ENCODE results near the gene ADGRL1.
"Not testable (repeated sequence)": the region's sequence is repeated elsewhere in the genome, so short reads cannot be mapped to it uniquely, and the experiment has no call there.

ADGRL1 gene

DNA sequence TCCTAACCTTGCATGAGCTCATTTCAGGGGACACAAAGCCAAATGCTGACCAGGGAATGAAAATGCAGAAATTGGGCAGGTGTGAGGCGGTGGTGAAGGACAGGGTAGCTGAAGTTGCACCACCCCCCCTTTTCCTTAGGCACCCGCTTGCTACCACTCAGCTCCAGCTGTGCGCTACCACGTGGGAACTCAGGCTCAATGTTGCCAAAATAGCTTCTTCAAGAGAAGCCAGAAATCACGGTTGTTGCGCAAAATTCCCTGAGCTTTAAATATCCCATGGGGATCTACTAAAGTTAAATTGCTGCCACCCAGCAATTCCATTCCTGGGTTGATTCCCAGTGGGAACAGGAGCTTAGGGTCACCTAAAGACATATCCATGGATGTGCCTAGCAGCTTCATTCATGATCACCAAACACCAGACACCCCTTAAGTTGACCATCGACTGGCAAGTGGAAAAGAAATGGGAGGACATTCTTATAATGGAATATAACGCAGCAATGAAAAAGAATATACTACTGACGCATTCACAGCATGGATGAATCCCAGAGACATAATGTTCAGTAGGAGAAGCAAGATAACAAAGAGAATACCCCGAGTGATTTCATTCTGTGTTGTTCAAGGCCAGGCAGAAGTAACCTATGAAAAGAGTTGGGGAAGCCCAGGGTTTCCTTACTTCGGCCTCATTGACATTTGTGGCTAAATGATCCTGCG lies 12.8 kb upstream of the ADGRL1 start:
- no peak for DNase-seq (ENCODE audit: low read depth in 1 of 2, low spot score in 1 of 2)

DNA sequence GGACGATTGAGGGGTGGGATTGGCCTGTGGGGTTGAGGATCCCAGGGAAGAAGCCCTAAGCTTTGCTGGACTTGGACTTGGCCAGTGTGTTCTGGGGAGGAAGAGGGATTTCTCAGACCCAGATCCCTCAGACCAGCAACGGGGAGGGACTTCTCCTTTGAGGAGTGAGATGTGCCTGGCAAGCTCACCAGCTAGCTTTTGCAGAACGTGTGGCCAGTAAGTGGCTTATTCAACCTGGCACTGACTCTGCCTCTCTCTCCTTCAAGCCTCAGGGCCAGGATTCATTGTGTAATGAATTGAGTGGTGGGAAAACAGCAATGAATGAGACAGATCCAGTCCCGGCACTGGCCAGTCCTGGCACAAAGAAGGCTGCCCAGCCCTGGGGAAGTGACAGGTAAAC lies 11.9 kb upstream of the ADGRL1 start:
- not testable (repeated sequence) for DNase-seq (ENCODE audit: low read depth in 1 of 2, low spot score in 1 of 2)

DNA sequence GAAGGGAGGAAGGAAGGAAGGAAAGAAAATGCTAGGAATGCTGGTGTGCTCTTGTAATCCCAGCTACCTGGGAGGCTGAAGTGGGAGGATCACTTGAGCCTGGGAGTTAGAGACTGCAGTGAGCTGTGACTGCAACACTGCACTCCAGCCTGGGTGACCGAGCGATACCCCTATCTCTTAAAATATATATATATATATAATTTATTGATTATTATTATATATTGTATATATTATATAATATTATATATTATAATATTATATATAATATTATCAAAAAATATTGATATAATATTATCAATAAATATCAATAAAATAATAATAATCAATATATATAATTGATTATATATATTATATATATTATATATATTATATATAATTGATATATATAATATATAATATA lies 8.6 kb upstream of the ADGRL1 start:
- no peak for DNase-seq (ENCODE audit: low read depth in 1 of 2, low spot score in 1 of 2)

DNA sequence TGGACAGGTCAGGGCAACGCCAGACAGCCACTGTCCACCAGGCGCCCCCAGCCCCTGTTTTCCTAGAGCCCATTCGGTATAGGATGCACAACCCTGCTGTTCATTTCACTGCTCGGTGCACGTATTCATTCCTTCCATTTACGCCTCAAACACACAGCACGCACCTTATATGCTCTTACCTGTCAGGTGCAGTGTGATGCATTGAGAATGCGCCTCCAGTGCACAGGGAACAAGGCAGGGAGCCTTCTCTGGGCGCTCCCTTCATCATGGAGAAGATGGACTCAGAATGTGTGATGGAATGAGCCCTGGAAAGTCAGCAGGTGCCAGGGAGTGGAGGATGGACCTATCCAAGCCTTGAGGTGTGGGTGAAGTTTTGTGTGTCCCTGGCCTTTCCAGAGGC lies 4.2 kb upstream of the ADGRL1 start:
- DNase-seq (ENCODE audit: low read depth in 1 of 2, low spot score in 1 of 2) = not testable (repeated sequence)

DNA sequence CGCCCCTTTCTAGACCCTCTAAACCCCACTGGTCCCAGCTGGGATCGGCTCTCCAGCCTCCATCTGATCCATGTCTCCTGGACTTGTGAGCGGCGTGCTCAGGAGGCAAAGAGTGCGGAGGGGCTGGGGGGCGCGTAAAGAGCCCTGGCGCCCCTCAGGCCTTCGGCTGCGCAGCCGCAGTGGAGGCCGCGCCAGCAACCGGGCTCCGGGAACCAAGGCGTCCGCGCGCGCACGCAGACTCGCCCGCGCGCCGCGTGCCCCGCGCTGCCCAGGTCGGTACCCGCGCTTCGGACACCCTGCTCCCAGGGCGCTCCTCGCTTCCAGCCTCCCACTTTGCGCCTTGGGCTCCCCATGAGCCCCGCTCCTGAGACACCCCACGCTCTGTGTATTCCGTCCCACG lies 3.4 kb upstream of the ADGRL1 start:
- DNase-seq (ENCODE audit: low read depth in 1 of 2, low spot score in 1 of 2) = not testable (repeated sequence)

DNA sequence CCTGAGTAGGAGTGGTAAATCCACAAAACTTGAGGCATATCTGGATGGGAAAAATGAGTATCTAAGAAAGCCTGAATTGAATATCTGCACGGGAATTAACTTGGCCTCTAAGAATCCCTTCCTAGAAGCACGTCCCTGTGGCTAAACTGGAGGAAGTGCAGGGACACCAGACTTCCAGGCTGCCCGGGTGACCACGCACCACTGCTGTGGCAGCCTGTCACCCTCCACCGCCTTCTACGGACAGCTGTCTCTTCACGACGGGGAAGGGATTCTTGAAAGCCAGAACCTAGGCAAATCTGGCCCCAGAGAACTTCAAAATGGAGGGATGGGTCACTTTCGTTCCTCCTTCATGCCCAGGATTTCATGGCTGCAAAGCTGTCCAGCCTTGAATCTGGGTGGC lies 2.5 kb upstream of the ADGRL1 start:
- not testable (repeated sequence) for DNase-seq (ENCODE audit: low read depth in 1 of 2, low spot score in 1 of 2)

DNA sequence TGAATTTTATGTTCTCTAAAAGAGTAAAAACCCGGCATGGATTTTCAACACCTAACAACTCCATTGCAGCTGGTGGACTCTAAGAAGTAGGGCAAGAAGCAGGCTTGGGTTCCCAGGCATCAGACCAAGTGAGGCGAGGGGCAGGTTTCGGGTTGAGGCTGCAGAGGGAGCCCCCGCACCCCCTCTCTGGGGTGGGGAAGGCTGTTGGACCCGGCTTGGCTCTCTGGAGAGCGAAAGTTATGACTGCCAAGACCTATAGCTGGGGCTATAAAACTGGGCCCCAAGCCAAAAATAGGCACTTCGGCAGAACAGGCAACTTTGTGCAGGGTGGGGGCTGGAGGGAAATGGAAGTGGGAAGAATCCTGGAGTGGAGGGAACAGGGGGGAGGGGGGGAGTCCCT lies 1.8 kb upstream of the ADGRL1 start:
- DNase-seq (ENCODE audit: low read depth in 1 of 2, low spot score in 1 of 2) = not testable (repeated sequence)

DNA sequence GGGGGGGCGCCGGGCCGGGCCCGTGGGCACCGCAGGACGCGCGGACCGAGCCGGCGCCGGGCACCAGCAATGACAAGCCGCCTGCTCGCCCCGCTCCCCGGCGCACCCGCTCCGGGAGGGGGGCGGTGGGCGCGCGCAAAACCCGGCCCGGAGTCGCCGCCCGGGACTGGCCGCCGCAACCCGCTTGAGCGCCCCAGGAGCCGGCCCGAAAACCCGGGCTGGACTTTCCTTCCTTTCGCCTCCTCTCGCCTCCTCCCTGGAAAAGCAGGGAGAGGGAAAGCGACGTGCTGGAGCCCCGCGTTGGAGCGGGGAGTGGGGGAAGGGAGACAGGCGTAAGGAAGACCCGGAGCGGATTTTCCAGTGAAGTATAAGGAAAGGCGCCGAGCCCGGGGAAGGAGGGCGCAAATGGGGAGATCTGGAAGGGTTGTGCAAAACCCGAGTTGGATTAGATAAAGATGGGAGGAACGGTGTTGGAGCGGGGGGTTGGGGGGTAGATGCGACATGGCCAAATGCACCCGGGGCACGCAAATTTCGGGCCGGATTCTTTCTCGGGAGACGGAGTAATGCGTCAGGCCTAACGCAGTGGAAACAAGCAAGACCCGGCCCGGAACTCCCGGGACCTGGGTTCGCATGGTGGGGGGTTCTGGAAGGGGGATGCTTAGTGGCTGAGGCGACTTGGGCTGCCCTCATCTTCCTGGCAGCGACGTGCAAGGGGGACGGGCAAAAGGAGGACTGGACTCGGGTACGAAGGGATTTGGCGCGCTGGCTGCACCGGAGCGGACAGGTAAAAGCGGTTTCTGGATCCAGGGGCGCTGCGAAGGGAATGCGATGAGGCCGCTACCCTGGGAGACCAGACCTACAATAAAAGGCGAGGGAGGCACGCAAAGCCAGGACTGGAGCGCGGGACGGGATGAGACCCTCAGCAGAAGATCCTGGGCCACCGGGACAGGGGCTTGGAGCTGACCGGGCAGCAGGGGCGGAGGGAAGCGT lies 1.1 kb upstream of the ADGRL1 start:
- DNase-seq (ENCODE audit: low read depth in 1 of 2, low spot score in 1 of 2) = peak; percentile 59 to 62

DNA sequence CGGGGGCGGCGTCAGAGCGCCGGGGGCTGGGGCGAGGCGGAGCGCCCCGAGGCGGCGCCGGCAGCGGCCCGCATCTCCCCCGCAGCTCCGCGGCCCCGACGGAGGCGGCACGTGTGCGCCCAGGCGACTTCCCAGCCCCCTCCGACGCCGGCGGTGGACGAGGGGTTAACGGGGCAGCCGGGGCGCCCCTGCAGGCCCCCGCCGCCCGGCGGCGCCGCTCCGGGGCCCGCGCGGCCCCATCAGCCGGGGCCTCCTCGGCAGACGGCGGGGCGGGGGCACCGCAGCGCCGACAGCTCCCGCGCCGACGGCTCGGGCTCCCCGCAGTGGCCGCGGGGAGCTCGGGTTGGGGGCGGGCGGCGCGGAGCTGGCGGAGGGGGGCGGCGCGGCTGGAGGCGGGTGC lies 339 bp upstream of the ADGRL1 start:
- not testable (repeated sequence) for DNase-seq (ENCODE audit: low read depth in 1 of 2, low spot score in 1 of 2)

DNA sequence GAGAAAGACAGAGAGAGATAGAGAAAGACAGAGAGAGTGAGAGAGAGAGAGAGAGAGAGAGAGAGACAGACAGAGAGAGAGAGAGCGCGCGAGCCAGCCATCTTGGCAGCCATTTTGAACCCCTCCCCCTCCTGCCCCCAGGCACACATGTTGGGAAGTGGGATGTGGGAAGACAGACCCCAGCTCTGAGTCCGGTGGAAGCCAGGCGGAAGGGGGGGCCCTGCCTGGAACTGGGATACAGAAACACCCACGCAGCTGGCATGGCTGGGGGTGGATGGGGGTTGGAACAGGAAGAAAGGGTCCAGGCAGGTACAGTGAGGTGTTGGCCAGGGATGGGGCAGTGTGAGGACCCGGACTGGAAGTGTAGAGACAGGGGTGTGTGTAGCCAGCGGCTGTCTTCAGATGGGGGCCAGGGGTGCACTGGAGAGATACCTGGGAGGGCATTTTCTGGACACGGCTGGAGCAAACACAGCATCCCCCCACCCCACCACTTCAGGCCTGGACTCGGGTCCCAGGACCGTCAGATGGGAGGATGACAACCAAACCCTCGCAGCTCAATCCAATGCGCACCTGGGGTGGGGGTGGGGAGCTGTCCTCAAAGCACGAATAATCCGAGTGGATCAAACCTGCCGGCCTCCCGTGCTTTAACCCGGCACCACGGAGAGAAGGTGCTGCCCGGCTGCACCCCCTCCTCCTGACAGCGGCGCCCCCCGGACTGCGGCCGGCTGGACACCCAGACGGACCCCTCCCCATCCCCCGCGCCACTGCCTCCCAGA lies 1.1 kb downstream of the ADGRL1 start:
- DNase-seq (ENCODE audit: low read depth in 1 of 2, low spot score in 1 of 2) = not testable (repeated sequence)

DNA sequence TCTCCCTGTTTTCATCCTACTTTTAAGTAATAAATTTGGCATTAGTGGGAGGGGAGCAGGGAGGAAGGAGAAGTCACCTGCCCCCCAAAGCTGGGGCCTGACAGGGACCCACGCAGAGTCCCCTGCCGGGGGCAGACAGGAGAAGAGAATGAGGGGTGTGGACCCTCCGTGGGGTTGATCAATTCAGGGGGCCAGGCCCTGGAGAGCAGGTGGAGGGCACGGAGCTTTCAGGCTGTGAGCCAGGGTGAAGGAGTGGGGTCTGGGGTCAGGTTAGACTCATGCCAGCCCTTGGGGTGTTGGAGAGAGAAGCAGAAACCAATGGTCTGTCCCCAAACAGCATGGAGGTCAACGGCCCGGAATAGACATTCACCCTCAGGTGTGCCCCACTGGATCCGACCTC lies 1.8 kb downstream of the ADGRL1 start:
- not testable (repeated sequence) for DNase-seq (ENCODE audit: low read depth in 1 of 2, low spot score in 1 of 2)

DNA sequence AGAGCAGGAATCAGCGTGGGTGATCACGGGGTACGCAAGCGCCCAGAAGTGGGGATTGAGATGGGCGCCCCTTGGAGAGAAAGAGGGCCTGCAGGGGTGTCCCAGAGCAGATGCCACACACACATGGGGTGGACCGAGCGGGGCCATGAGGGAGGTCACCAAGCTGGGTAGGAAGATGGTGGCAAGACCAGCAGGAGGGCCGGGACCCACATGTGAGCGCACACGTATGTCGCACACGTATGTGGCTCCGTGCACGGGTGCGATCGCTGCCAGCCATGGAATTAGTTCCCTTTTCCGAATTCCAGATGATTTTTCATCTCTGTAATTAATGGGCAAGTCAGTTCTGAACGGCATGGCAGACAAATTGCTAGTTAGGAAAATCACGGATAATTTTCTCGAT lies 2.2 kb downstream of the ADGRL1 start:
- DNase-seq (ENCODE audit: low read depth in 1 of 2, low spot score in 1 of 2) = not testable (repeated sequence)

DNA sequence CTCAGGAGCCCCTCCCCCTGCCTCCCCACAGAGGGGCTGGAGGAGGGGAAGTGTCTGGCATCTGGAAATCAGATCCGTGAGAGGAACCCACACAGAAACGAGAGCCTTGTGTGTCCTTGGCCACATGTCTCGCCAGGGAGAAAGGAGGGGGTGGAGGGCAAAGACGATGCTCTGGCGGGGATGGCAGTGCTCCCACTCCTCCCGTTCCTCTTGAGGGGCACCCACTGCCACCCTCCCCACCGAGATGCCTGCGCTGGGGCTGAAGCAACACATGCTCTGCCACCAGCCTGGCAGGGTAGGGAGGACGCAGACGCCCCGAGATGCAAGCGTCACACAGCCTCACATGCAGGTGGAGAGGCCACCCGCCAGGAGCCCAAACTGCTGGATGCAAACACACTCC lies 2.8 kb downstream of the ADGRL1 start:
- DNase-seq (ENCODE audit: low read depth in 1 of 2, low spot score in 1 of 2) = no peak

DNA sequence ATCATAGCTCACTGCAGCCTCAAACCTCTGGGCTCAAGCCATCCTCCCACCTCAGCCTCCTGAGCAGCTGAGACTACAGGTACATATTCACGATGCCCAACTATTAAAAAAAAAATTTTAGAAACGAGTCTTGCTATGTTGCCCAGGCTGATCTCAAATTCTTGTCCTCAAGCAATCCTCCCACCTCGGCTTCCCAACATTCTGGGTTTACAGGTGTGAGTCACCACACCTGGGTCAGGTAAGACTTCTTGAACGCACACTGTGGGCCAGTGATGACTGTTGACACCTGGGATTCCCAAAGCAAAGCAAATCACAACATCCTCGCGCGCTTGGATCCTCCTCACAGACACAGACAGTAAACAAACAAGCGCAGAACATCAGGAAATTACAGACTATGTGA lies 4.5 kb downstream of the ADGRL1 start:
- not testable (repeated sequence) for DNase-seq (ENCODE audit: low read depth in 1 of 2, low spot score in 1 of 2)

DNA sequence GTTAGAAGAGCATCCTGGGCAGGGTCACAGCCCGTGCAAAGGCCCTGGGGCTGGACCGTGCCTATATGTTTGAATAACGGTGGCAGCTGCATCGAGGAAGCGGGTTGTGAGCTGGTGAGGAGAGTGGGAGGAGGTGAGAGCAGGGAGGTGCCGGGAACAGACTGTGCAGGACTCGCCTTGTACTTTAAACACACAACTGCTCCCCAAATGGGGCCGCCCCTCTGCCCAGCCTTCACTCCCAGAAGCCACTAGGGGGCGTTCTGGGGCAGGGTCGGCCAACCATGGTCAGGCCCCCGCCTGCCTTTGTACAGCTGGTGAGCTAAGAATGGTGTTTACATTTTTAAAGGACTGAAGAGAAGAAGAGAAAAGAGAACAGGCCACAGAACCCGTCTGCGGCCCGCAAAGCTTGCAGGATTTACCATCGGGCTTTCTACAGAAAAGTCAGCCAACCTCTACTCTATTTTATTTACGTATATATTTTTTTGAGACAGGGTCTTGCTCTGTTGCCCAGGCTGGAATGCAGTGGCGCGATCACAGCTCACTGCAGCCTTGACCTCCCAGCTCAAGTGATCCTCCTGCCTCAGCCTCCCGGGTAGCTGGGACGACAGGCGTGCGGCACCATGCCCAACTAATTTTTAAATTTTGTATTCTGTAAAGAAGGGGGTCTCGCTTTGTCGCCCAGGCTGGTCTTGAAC lies 5.7 kb downstream of the ADGRL1 start:
- peak in 1 of 2 donors; percentile 26 for DNase-seq (ENCODE audit: low read depth in 1 of 2, low spot score in 1 of 2)

DNA sequence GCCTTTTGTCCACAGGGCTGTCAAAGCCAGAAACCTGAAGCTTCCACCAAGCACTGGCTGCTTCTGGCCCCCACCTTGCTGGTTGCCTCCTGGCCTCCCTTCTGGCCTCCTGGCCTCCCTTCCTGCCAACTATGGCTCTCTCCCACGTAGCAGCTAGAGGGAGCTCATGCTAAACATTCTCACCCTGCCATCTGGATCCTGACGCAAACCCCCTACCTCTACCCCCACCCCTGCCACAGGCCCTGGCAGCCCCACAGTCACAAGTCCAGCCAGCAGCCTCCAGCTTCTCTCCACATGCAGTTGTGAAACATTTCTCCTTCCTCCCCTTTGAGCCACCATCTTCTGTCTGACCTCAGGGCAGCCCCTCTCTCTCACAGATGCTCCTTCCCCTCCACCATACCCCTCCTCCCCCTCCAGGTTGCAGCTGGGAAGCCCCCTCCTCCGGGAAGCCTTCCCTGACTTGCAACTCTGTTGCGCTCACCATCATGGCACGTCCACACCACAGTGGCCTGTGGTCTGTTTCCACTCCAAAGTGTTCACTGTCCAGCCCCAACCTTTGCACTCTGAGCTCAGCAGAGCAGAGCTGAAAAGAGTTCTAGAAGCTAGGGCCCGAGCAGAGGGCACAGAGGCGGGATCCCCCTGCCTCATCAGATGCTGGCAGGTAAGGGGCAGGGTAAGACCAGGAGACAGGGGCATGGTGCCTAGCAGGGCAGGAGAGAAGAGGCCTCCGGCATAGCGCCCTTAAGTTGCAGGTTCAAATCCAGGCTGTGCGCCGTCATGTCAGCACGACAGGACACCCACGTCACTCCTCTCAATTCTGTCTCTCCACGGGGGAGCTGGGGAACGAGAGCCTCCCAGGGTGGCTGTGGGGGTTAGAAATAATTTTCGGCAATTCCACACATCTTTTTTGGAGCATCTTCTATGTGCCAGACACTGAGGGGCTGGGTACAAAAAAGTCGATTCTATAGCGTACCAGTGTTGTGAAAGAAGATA lies 7.3 kb downstream of the ADGRL1 start:
- no peak for DNase-seq (ENCODE audit: low read depth in 1 of 2, low spot score in 1 of 2)

DNA sequence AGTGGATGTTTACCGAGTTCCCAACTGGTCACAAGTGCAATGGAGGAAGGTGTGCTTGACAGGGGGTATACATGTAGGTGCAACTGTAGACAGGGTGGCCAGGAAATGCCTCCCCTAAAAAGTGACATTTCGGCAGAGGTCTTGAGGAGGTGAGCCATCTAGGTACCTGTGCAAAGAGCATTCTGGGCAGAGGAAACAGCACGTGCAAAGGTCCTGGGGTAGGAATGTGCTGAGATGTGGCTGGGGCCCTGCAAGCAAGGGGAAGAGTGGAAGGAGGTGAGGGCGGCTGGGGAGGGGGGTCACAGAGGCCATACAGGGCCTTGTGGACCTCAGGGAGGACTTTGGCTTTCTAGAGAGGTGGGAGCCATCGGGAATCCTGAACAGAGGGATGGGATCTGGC lies 8.1 kb downstream of the ADGRL1 start:
- DNase-seq (ENCODE audit: low read depth in 1 of 2, low spot score in 1 of 2) = no peak

DNA sequence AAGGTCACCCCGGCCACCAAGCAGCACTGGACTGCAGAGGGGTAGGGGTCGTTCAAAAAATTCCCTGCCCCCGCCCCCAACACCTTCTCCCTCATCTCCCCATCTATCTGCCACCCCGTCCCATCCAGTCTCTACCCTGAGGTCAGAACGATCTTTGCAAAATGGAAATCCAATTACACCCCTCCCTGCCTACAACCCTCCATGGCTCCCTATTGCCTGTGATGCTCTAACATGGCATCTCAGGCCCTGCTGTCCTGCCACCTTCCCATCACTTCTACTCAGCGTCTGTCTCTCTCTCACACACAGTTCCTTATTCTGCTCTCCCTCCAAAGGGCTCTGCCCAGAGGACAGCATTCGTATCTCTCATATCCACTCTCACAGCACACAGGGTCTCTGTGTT lies 8.7 kb downstream of the ADGRL1 start:
- DNase-seq (ENCODE audit: low read depth in 1 of 2, low spot score in 1 of 2) = not testable (repeated sequence)

DNA sequence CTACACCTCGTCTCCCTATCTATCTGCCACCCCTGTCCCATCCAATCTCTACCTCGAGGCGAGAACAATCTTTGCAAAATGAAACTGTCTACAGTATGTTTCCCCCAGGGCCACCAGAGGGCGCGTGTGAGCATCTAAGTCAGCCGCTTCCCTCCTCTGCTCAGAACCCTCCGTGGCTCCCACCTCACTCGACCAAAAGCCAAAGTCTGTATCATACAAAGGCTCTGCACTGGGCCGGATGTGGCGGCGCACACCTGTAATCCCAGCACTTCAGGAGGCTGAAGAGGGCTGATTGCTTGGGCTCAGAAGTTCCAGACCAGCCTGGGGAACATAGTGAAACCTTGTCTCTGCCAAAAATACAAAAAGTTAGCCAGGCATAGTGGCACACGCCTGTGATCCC lies 9.9 kb downstream of the ADGRL1 start:
- DNase-seq (ENCODE audit: low read depth in 1 of 2, low spot score in 1 of 2) = peak; percentile 57 to 74

DNA sequence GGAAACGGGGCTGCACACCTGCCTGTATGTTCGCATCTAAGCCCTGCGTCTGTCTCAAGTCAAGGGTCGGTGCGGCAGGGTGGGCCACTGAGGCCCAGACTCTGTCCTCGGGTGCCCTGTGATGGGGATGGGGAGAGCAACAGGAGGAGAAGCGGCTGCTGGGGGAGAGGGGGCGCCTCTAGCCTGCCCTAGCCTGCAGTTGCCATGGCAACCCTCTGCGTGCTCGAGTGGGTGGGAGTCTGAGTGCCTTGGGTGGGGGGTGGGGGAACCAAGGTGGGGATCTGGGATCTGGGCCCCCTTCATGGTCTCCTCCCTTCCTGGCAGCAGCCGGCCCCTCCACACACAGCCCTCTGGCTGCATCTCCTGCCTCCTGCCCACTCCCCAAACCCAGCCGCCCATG lies 10.8 kb downstream of the ADGRL1 start:
- DNase-seq (ENCODE audit: low read depth in 1 of 2, low spot score in 1 of 2) = not testable (repeated sequence)
